ENCODE measurements around the gene PTH1R.
"Not testable (repeated sequence)": the region's sequence is repeated elsewhere in the genome, so short reads cannot be mapped to it uniquely, and the experiment has no call there.

Gene PTH1R

DNA sequence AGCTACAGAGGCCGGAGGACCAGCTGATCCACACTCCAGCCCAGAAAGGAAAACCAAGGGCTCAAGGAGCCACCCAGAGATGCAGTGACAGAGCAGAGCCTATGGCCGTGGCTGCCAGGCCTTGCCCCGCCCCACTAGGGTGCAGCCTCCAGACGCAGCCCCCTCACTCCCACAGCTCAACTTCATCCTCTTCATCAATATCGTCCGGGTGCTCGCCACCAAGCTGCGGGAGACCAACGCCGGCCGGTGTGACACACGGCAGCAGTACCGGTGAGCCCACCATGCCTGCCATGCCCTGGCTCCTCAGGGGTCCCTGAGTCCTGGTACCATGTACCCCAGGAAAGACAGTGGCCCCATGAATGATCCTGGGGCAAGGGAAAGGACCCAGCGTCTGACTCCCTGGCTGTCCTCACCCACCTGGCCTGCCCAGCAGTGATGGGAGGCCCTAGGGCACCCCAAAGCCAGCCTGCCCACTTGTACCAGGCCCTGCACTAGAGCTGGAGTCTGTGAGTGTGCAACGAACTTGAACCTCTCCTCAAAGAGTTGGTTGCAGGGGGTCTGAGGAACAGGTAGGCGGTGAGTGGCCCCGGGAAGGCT, 24.2 kb downstream of the PTH1R start:
- DNase-seq: no peak

DNA sequence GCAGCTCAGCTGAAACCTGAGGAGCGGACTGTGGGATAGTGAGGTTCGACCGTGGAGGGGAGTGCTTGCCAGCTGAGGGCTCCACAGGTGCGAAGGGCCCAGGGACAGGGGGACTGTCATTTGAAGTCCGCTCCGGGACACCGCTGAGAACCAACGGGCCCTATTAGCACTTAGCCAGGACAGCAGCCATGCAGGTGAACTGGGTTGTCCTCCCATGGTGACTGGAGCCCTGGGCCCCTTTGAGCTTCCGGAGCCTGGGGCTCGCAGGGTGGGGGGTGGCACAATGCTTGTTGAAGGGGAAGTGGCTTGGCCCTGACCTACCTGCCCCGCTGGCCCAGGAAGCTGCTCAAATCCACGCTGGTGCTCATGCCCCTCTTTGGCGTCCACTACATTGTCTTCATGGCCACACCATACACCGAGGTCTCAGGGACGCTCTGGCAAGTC, 24.7 kb downstream of the PTH1R start:
- no peak for DNase-seq

DNA sequence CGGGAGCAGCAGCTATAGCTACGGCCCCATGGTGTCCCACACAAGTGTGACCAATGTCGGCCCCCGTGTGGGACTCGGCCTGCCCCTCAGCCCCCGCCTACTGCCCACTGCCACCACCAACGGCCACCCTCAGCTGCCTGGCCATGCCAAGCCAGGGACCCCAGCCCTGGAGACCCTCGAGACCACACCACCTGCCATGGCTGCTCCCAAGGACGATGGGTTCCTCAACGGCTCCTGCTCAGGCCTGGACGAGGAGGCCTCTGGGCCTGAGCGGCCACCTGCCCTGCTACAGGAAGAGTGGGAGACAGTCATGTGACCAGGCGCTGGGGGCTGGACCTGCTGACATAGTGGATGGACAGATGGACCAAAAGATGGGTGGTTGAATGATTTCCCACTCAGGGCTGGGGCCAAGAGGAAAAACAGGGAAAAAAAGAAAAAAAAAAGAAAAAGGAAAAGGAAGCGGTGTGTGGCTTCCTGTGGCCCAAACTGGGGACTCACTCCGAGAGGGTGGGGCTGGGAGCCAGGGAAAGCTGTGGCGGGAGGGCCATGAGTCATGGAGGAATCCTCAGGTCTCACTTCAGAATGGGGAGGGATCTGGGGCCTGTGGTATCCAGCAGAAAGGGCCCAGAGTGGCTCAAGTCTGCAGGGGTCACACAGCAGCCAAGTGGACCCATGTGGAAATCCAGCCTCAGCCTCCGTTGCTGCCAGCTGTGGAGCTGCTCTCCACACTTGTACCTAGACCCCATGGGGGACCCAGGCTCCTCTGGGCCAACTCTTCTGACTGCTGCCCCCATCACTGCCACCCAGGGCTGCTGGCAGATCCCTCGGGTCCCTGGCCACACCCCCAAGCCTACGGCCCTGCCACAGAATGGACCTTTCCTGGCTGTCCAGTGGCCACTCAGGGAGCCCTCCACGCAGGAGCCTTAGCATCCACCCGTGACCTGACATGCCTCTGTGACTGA, 26.1 kb downstream of the PTH1R start:
- peak; percentile 37 for DNase-seq

- DNase-seq: no peak
Observed at GRCh38 chr3:46904303-46905212, 27.0 kb downstream of the PTH1R start.

GRCh38 chr3:46905213-46905560, 27.7 kb downstream of the PTH1R start:
- no peak for DNase-seq

DNA sequence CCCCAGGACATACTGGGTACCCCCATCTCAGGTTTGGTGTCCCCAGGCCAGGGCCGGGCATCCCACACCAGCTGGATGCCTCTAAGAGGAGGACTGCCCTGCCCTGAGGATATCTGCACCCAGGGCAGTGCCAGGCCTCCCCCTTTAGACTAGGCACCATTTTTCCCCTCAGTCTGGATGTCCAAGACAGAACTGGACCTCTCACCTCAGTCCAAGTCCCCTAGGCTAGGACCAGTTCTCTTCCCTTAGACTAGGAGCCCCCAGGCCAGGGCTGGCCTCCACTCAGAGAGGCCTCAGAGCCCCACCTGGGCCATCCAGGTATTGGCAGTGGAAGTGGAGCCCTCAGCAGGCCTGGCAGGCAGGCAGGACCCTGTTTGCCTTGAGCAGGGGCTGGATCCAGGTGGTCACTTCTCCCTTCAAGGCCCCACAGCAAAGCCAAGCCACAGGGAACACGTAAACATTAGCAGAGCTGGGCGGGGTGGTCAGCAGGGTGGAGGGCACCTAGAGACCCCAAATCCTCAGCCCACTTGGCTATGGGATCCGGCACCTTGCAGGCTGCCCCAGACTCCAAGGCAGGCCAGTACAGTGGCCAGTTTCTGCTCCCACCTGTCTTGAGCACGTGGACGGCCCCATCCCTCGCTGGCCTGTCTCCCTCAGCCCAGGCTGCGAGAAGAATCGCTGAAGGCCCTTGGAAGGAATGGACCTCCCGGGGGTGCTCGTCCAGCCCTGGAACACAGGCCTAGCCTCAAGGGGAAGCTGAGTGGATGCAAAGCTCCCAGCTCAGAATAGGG, 28.3 kb downstream of the PTH1R start:
- no peak for DNase-seq

GRCh38 chr3:46906471-46907058, 29.0 kb downstream of the PTH1R start:
- no peak for DNase-seq

- DNase-seq: no peak
Observed at GRCh38 chr3:46907271-46907670, 29.8 kb downstream of the PTH1R start.

- no peak for DNase-seq
Observed at GRCh38 chr3:46907960-46908293, 30.4 kb downstream of the PTH1R start.

DNA sequence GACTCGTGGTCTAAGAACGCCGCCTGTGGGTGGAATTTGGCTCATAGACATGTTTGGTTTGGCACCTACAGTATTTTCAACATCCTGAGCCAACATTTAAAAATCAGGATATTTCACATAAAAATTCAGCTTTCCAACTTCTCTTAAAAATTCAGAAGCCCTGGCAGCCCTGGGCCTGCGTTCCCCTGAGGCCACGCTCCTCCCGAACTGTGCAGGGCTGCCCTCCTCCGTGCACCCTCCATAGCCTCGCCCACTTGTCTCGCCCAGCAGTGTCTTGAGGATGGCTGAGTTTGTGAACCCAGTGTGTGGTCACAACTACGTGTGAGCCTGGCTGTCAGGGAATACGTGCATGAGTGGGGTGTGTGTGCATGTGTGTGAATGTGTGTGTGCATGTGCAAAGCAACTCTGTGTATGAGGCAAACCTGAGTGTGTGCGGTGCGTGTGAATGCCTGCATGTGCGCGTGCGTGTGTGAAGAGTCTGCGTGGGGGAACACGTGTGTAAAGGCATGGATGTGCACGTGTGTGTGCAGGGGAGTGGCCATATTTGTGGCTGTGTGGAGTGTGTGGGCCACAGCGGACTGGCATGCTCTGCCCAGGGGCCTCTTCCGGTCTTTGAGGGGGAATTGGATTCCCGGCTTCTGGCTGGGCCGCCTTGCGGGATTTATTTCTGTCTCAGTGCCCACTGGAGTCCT, 30.9 kb downstream of the PTH1R start:
- DNase-seq: no peak

- no peak for DNase-seq
Observed at GRCh38 chr3:46908986-46909534, 31.5 kb downstream of the PTH1R start.

GRCh38 chr3:46909535-46910161, 32.1 kb downstream of the PTH1R start:
- peak; percentile 83 for DNase-seq

DNA sequence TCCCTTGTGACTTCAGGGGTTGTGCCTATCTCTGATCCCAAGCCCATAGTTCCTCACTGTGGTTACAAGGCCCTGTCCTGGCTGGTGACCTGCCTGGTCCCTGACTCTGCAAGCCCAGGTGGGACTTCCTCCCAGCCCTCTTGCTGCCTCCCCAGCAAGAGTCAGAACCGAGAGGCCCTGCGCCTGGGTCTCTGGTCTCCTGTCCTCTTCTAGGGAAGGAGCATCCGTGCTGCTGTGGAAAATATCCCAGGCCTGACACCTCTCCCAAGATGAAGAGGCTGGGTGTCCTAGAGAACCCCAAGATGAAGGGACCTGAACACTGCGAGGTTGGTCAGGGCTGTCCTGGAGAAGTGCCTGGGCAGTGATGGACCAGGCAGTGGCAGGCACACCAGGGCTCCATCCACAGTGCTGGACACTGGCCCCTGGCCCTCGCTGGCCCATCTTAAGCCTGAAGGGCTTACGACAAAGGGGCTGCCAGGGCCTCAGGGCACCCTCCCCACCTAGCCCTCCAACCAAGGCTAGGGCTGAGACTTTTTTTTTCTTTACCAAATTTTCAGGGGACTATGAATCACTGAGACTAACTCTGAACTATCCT, 32.7 kb downstream of the PTH1R start:
- no peak for DNase-seq

DNA sequence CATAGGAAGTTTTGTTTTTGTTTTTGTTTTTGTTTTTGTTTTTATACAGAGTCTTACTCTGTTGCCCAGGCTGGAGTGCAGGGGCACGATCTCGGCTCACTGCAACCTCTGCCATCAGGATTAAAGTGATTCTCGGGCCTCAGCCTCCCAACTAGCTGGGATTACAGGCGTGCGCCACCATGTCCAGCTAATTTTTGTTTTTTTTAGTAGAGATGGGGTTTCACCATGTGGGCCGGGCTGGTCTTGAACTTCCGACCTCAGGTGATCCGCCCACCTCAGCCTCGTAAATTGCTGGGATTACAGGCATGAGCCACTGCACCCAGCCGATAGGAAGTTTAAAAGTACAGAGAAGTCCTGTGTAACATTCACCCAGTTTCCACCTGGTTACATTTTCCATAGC, 33.4 kb downstream of the PTH1R start:
- DNase-seq: not testable (repeated sequence)

GRCh38 chr3:46912986-46913385, 35.5 kb downstream of the PTH1R start:
- no peak for DNase-seq

DNA sequence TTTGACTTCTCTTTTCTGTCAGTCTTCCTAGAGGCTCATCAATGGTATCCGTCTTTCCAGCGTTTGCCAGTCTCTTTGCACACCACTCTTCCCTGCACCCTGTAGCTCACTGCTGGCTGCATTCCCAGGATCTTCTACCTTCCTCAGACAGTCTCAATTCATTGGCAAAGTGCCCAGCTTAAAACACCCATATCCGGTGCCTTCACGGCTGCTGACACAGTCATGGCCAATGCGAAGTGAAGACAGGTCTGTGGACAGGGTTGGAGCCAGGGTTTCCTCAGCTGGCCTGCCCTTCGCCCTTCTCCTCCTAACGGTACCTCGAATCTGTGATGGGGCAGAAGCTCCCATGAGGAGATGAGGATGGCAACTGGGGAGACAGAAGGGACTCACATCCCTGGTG, 36.1 kb downstream of the PTH1R start:
- DNase-seq: no peak

DNA sequence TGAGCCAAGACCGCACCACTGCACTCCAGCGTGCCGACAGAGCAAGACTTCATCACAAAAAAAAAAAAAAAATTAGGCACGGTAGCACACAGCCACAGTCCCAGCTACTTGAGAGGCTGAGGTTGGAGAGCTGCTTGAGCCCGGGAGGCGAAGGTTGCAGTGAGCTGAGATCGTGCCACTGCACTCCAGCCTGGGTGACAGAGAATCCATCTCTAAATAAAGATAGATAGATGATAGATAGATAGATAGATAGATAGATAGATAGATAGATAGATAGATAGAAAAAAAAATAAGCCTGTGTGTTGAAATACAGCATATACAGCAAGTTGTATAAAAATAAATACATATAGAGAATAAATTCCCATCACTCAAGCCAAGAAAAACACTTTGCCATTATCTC, 37.3 kb downstream of the PTH1R start:
- no peak for DNase-seq

GRCh38 chr3:46915297-46915822, 37.8 kb downstream of the PTH1R start:
- DNase-seq: no peak

- DNase-seq: no peak
Observed at GRCh38 chr3:46916278-46916677, 38.8 kb downstream of the PTH1R start.

- no peak for DNase-seq
Observed at GRCh38 chr3:46916799-46917198, 39.3 kb downstream of the PTH1R start.
